WTC11 (cell line): Measurements from ENCODE around the gene TRPC4AP. TPM values are rescaled to one million over a fixed set of nuclear protein-coding genes. Genes with fewer than 3 reads are reported as not detected.

ENCODE experiments used
- ATAC-seq: fragments of 200-7000 bp; cut with Tn5 transposase; 2 replicates; pipeline ENCODE4 v1.10.0; 2021; ENCODE audit warnings: mild to moderate bottlenecking, moderate library complexity
- CTCF ChIA-PET: fragments of 300-600 bp; sonication (Branson Sonifier 250); formaldehyde crosslinking; loops from one replicate; lab custom pipeline; 2021; ENCODE audit warnings: antibody characterized with exemption; lab: Charles Lee
- POLR2A ChIA-PET: fragments of 350-600 bp; sonication (Branson Sonifier 250); formaldehyde crosslinking; loops from one replicate; lab custom pipeline; 2021; ENCODE audit warnings: antibody characterized with exemption; lab: Charles Lee
- DNase-seq: peaks from one replicate; pipeline ENCODE4 v3.0.0; 2021; ENCODE audit warnings: low spot score
- H3K27ac Mint-ChIP-seq: 2 replicates; pipeline ENCODE4 v1.8.0; 2021; ENCODE audit warnings: mixed read lengths
- H3K27me3 Mint-ChIP-seq: 2 replicates; pipeline ENCODE4 v1.8.0; 2021; ENCODE audit warnings: low read depth, mild to moderate bottlenecking, moderate library complexity, mixed read lengths
- H3K36me3 Mint-ChIP-seq: 2 replicates; pipeline ENCODE4 v1.8.0; 2021; ENCODE audit warnings: mixed read lengths
- H3K4me1 Mint-ChIP-seq: 2 replicates; pipeline ENCODE4 v1.8.0; 2022; ENCODE audit warnings: mixed read lengths
- H3K4me3 Mint-ChIP-seq: 2 replicates; pipeline ENCODE4 v1.8.0; 2021; ENCODE audit warnings: mild to moderate bottlenecking, moderate library complexity, mixed read lengths
- H3K9me3 Mint-ChIP-seq: 2 replicates; pipeline ENCODE4 v1.8.0; 2021; ENCODE audit warnings: mixed read lengths
- ETV6 ChIP-seq: sonication (generic); formaldehyde crosslinking; IDR thresholded peaks from 2 replicates; pipeline ENCODE4 v1.8.1; 2022; ENCODE audit warnings: mild to moderate bottlenecking, missing genetic modification reagents
- IRF2 ChIP-seq: sonication (generic); formaldehyde crosslinking; IDR thresholded peaks from 2 replicates; pipeline ENCODE4 v1.8.0; 2022; ENCODE audit warnings: low read depth, missing genetic modification reagents, borderline replicate concordance
- JUN ChIP-seq: sonication (generic); formaldehyde crosslinking; IDR thresholded peaks from 2 replicates; pipeline ENCODE4 v1.8.0; 2023; ENCODE audit warnings: mild to moderate bottlenecking, missing genetic modification reagents
- KAT7 ChIP-seq: sonication (generic); formaldehyde crosslinking; IDR thresholded peaks from 2 replicates; pipeline ENCODE4 v1.8.1; 2023; ENCODE audit warnings: missing genetic modification reagents, mild to moderate bottlenecking, borderline replicate concordance
- NR3C1 ChIP-seq: sonication (generic); formaldehyde crosslinking; conservative IDR thresholded peaks from 2 replicates; pipeline ENCODE4 v1.8.1; 2023; ENCODE audit warnings: low read depth, mild to moderate bottlenecking, missing genetic modification reagents
- OVOL2 ChIP-seq: fragments of 250-450 bp; sonication (Bioruptor Pico); IDR thresholded peaks from 2 replicates; pipeline ENCODE4 v1.9.0; 2021; ENCODE audit warnings: mild to moderate bottlenecking, borderline replicate concordance
- RORB ChIP-seq: fragments of 250-450 bp; sonication (Bioruptor Pico); IDR thresholded peaks from 2 replicates; pipeline ENCODE4 v1.9.0; 2021; ENCODE audit warnings: mild to moderate bottlenecking
- SMAD4 ChIP-seq: sonication (generic); formaldehyde crosslinking; IDR thresholded peaks from 2 replicates; pipeline ENCODE4 v1.8.0; 2022; ENCODE audit warnings: mild to moderate bottlenecking, missing genetic modification reagents
- TEAD1 ChIP-seq: sonication (generic); formaldehyde crosslinking; IDR thresholded peaks from 2 replicates; pipeline ENCODE4 v1.8.0; 2022; ENCODE audit warnings: mild to moderate bottlenecking, missing genetic modification reagents
- total RNA-seq: library from RNA; stranded (reverse); gene quantifications from 3 replicates; pipeline ENCODE4 v1.2.3, GENCODE V29; 2021
- TF ChIP-seq, protein P1 (sequence below): fragments of 250-450 bp; sonication (Bioruptor Pico); conservative IDR thresholded peaks from 2 replicates; pipeline ENCODE4 v1.9.0; 2021; ENCODE audit warnings: mild to moderate bottlenecking
- TF ChIP-seq, protein P2 (sequence below): sonication (generic); formaldehyde crosslinking; IDR thresholded peaks from 2 replicates; pipeline ENCODE4 v1.8.1; 2022; ENCODE audit warnings: mild to moderate bottlenecking, moderate library complexity, missing genetic modification reagents
- TF ChIP-seq, protein P3 (sequence below): fragments of 250-450 bp; sonication (Bioruptor Pico); IDR thresholded peaks from 2 replicates; pipeline ENCODE4 v1.9.0; 2021; ENCODE audit warnings: mild to moderate bottlenecking, borderline replicate concordance

The TRPC4AP gene
- total RNA-seq, 1 experiment from 2014 or later: 73.8 TPM

GRCh38 chr20:35039146-35039545 lies 53.5 kb downstream of the TRPC4AP start:
- ATAC-seq: no peak
- DNase-seq: no peak
- Mint-ChIP-seq H3K4me3 (no peak overlapping the region), H3K36me3 (peaks cover 27% of the 10 kb centered on the region)
- CTCF ChIA-PET: interaction anchor here (0.7 kb wide), 1 partner anchor 165 kb away, joined by 3 read pairs; no protein-coding TSS in a partner anchor
- no peak for TF ChIP-seq JUN (CRISPR knock-in tag)
- TF ChIP-seq, all 79 proteins: peak for 0
- Mint-ChIP-seq H3K27ac (peak overlapping the region; percentile 3; the same call in 1 of the 2 replicates), H3K4me1 (no peaks in the 10 kb centered on the region), H3K27me3 (no peaks in the 10 kb centered on the region), H3K9me3 (no peaks in the 10 kb centered on the region)
- POLR2A ChIA-PET: no interaction called here

GRCh38 chr20:35034145-35034544 lies 58.5 kb downstream of the TRPC4AP start:
- H3K4me3 Mint-ChIP-seq: no peak overlapping the region
- peaks cover 47% of the 10 kb centered on the region for H3K36me3 Mint-ChIP-seq
- no peak for DNase-seq
- ChIA-PET CTCF (no interaction called here), POLR2A (no interaction called here)
- H3K27ac Mint-ChIP-seq: no peak overlapping the region
- H3K27me3 Mint-ChIP-seq: no peaks in the 10 kb centered on the region
- no peaks in the 10 kb centered on the region for H3K9me3 Mint-ChIP-seq
- no peak for TF ChIP-seq ETV6 (CRISPR knock-in tag)
- TF ChIP-seq NR3C1 (CRISPR knock-in tag): no peak
- H3K4me1 Mint-ChIP-seq: peaks cover 7% of the 10 kb centered on the region
- ATAC-seq: no peak

GRCh38 chr20:35030136-35030535 lies 62.5 kb downstream of the TRPC4AP start:
- Mint-ChIP-seq H3K27ac (no peak overlapping the region), H3K4me3 (no peak overlapping the region), H3K9me3 (no peaks in the 10 kb centered on the region), H3K36me3 (peaks cover 63% of the 10 kb centered on the region), H3K27me3 (no peaks in the 10 kb centered on the region), H3K4me1 (peaks cover 7% of the 10 kb centered on the region)
- TF ChIP-seq SMAD4: no peak
- ATAC-seq (no peak), DNase-seq (no peak)
- ChIA-PET CTCF (no interaction called here), POLR2A (interaction anchor here (0.6 kb wide), 1 partner anchor 153 kb away, joined by 3 read pairs; no protein-coding TSS in a partner anchor)

DNA sequence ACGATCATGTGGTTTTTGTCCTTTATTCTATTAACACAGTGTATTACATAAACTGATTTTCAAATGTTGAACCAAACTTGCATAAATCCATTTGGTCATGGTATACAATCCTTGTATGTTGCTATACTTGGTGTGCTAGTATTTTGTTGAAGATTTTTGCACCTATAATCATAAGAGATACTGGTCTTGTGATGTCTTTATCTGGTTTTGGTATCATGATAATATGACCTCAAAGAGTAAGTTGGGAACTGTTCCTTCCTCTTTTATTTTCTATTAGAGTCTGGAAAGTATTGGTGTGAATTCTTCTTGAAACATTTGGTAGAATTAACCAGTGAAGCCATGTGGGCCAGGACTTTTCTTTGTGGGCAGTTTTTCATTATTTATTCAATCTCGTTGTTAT lies 65.3 kb downstream of the TRPC4AP start:
- TF ChIP-seq NR3C1 (CRISPR knock-in tag): no peak
- no peak for TF ChIP-seq IRF2 (CRISPR knock-in tag)
- TF ChIP-seq, protein P1, sequence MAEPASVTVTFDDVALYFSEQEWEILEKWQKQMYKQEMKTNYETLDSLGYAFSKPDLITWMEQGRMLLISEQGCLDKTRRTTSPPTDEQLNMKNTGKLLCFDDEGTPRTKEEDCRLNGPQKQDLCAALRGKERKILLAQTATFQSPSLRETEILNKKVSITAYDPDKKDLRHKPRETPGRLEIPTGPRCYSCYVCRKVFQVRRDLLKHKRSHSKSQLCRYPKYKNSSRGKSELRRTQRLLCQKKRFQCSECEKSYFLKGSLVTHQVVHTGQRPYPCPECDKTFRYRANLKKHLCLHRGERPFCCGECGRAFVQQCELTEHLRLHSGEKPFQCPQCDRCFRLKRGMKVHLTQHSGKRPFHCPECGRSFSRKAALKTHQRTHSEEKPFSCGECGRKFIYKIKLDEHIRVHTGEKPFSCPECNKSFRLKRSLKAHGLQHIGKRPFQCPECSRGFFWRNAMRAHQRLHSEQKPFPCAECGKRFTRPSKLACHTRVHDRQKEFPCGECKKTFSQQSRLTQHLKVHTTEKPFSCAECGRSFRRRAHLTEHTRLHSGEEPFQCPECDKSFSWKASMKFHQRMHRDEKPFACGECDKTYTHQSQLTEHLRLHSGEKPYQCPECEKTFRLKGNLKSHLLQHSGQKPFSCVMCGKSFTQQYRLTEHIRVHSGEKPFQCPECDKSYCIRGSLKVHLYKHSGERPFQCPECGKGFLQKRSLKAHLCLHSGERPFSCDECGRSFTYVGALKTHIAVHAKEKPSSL (CRISPR knock-in tag): no peak
- TF ChIP-seq, protein P2, sequence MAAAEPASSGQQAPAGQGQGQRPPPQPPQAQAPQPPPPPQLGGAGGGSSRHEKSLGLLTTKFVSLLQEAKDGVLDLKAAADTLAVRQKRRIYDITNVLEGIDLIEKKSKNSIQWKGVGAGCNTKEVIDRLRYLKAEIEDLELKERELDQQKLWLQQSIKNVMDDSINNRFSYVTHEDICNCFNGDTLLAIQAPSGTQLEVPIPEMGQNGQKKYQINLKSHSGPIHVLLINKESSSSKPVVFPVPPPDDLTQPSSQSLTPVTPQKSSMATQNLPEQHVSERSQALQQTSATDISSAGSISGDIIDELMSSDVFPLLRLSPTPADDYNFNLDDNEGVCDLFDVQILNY (CRISPR knock-in tag): no peak
- no peak for TF ChIP-seq KAT7 (CRISPR knock-in tag)
- no peak for TF ChIP-seq OVOL2 (CRISPR knock-in tag)
- no peak for TF ChIP-seq TEAD1 (CRISPR knock-in tag)
- TF ChIP-seq, protein P3, sequence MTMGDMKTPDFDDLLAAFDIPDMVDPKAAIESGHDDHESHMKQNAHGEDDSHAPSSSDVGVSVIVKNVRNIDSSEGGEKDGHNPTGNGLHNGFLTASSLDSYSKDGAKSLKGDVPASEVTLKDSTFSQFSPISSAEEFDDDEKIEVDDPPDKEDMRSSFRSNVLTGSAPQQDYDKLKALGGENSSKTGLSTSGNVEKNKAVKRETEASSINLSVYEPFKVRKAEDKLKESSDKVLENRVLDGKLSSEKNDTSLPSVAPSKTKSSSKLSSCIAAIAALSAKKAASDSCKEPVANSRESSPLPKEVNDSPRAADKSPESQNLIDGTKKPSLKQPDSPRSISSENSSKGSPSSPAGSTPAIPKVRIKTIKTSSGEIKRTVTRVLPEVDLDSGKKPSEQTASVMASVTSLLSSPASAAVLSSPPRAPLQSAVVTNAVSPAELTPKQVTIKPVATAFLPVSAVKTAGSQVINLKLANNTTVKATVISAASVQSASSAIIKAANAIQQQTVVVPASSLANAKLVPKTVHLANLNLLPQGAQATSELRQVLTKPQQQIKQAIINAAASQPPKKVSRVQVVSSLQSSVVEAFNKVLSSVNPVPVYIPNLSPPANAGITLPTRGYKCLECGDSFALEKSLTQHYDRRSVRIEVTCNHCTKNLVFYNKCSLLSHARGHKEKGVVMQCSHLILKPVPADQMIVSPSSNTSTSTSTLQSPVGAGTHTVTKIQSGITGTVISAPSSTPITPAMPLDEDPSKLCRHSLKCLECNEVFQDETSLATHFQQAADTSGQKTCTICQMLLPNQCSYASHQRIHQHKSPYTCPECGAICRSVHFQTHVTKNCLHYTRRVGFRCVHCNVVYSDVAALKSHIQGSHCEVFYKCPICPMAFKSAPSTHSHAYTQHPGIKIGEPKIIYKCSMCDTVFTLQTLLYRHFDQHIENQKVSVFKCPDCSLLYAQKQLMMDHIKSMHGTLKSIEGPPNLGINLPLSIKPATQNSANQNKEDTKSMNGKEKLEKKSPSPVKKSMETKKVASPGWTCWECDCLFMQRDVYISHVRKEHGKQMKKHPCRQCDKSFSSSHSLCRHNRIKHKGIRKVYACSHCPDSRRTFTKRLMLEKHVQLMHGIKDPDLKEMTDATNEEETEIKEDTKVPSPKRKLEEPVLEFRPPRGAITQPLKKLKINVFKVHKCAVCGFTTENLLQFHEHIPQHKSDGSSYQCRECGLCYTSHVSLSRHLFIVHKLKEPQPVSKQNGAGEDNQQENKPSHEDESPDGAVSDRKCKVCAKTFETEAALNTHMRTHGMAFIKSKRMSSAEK (CRISPR knock-in tag): no peak
- TF ChIP-seq RORB (CRISPR knock-in tag): no peak
- TF ChIP-seq, all 79 proteins: peak for 0
- ChIA-PET POLR2A (no interaction called here), CTCF (no interaction called here)
- DNase-seq (no peak), ATAC-seq (no peak)
- no peak overlapping the region for H3K27ac Mint-ChIP-seq
- H3K36me3 Mint-ChIP-seq: peaks cover 43% of the 10 kb centered on the region
- H3K9me3 Mint-ChIP-seq: no peaks in the 10 kb centered on the region
- peaks cover 7% of the 10 kb centered on the region for H3K4me1 Mint-ChIP-seq
- H3K27me3 Mint-ChIP-seq: no peaks in the 10 kb centered on the region
- H3K4me3 Mint-ChIP-seq: no peak overlapping the region
